Sigmoid colon (tissue), 7 donors: ENCODE data around the gene GLDC. TPM values are rescaled to one million over a fixed set of nuclear protein-coding genes. Genes with fewer than 3 reads are reported as not detected.

ENCODE experiments used
- DNase-seq: peaks from one replicate; pipeline ENCODE4 v3.0.0-alpha.2; 2019
- H3K27ac ChIP-seq, 4 donors: fragments of 200-600 bp; sonication (generic); one replicate each; pipeline ENCODE4 v1.5.1; 2016 to 2019; ENCODE audit warnings: mild to moderate bottlenecking in 1 of 4
- H3K27me3 ChIP-seq, 3 donors: fragments of 200-600 bp; sonication (generic); one replicate each; pipeline ENCODE4 v1.5.1; 2019; ENCODE audit warnings: mild to moderate bottlenecking in 1 of 3
- H3K36me3 ChIP-seq, 4 donors: fragments of 200-600 bp; sonication (generic); one replicate each; pipeline ENCODE4 v1.5.1; 2016 to 2019
- H3K4me1 ChIP-seq, 4 donors: fragments of 200-600 bp; sonication (generic); one replicate each; pipeline ENCODE4 v1.5.1; 2017 to 2019
- H3K4me3 ChIP-seq, 4 donors: fragments of 200-600 bp; sonication (generic); one replicate each; pipeline ENCODE4 v1.5.1; 2017 to 2019; ENCODE audit warnings: mild to moderate bottlenecking in 2 of 4, moderate library complexity in 1 of 4
- H3K9me3 ChIP-seq, 4 donors: fragments of 200-600 bp in 3 of 4; sonication (generic) in 3 of 4; one replicate each; pipeline versions ENCODE4 v1.5.1 to v1.6.1; 2013 to 2019
- EP300 ChIP-seq, 4 donors: sonication (generic); formaldehyde crosslinking; IDR thresholded peaks; one replicate each; pipeline ENCODE4 v1.6.1; 2017; ENCODE audit warnings: antibody characterized with exemption in 4 of 4
- POLR2A ChIP-seq, 2 donors: fragments of 450-650 bp; IDR thresholded peaks; one replicate each; pipeline ENCODE4 v1.6.1; 2016; ENCODE audit warnings: antibody characterized with exemption in 2 of 2, mild to moderate bottlenecking in 2 of 2, moderate library complexity in 2 of 2
- POLR2AphosphoS5 ChIP-seq, 4 donors: sonication (generic); formaldehyde crosslinking; IDR thresholded peaks; one replicate each; pipeline ENCODE4 v1.6.1; 2017; ENCODE audit warnings: antibody characterized with exemption in 4 of 4
- WGBS, 2 donors: extraction: QIAGEN DNeasy Blood & Tissue Kit; methylation state at CpG; one replicate each; pipeline ENCODE4 v1.1.7; 2013; 5-methylcytosine and 5-hydroxymethylcytosine counted together
- intact Hi-C: fragments of 100-400 bp; cut with DNase I; formaldehyde crosslinking; loops from one replicate; pipeline ENCODE4 v1.15.1; 2023
- polyA plus RNA-seq, 3 donors: library from polyadenylated mRNA; stranded (reverse); fragments of 200-250 nt; gene quantifications; one replicate each; pipeline ENCODE4 v1.2.3, GENCODE V29; 2013
- total RNA-seq, 4 donors: library from RNA; depleted of rRNA; stranded (reverse); fragments of >200 nt; gene quantifications; one replicate each; pipeline ENCODE4 v1.1.0, GENCODE V29; 2016
- TF ChIP-seq, protein P1 (sequence below), 4 experiments: fragments of 450-650 bp in 3 of 4; fragments of 200-600 bp in 1 of 4; IDR thresholded peaks; one replicate each; pipeline ENCODE4 v1.5.1; 2016 to 2019; ENCODE audit warnings: antibody characterized with exemption in 4 of 4, mild to moderate bottlenecking in 3 of 4, moderate library complexity in 2 of 4
- donor health status: healthy with polysubstance abuse.
- donor health status: Bipolar disorder and iron deficiency.
- donor health status: healthy.

GLDC gene
- total and polyA plus RNA-seq, 7 donors, result 0.51 to 1.8 (median 1.2) TPM; not detected in 4

GRCh38 chr9:6605202-6605601, 40.3 kb downstream of the GLDC start:
- Histone ChIP-seq H3K36me3 (no peaks in the 10 kb centered on the region), H3K27ac (no peak overlapping the region), H3K4me3 (no peak overlapping the region), H3K9me3 (no peaks in the 10 kb centered on the region), H3K4me1 (no peaks in the 10 kb centered on the region), H3K27me3 (no peaks in the 10 kb centered on the region)
- TF ChIP-seq POLR2A (IDR thresholded peaks at IDR 0.05), result no peak
- no peak for TF ChIP-seq POLR2AphosphoS5 (IDR thresholded peaks at IDR 0.05)
- whole genome bisulfite sequencing, 2 donors, result 72 to 74% methylated on average over 5 of the region's 5 CpGs
- no peak for DNase-seq
- intact Hi-C loops, result no loop called here

- Histone ChIP-seq H3K4me3 (no peak overlapping the region), H3K27ac (no peak overlapping the region), H3K27me3 (no peaks in the 10 kb centered on the region), H3K4me1 (no peaks in the 10 kb centered on the region), H3K9me3 (no peaks in the 10 kb centered on the region), H3K36me3 (no peaks in the 10 kb centered on the region)
- TF ChIP-seq EP300 (IDR thresholded peaks at IDR 0.05) (no peak), POLR2AphosphoS5 (IDR thresholded peaks at IDR 0.05) (no peak), POLR2A (IDR thresholded peaks at IDR 0.05) (no peak)
- TF ChIP-seq, protein P1, sequence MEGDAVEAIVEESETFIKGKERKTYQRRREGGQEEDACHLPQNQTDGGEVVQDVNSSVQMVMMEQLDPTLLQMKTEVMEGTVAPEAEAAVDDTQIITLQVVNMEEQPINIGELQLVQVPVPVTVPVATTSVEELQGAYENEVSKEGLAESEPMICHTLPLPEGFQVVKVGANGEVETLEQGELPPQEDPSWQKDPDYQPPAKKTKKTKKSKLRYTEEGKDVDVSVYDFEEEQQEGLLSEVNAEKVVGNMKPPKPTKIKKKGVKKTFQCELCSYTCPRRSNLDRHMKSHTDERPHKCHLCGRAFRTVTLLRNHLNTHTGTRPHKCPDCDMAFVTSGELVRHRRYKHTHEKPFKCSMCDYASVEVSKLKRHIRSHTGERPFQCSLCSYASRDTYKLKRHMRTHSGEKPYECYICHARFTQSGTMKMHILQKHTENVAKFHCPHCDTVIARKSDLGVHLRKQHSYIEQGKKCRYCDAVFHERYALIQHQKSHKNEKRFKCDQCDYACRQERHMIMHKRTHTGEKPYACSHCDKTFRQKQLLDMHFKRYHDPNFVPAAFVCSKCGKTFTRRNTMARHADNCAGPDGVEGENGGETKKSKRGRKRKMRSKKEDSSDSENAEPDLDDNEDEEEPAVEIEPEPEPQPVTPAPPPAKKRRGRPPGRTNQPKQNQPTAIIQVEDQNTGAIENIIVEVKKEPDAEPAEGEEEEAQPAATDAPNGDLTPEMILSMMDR (IDR thresholded peaks at IDR 0.05), result no peak
- no peak for DNase-seq
- intact Hi-C loops, result no loop called here
- 93 to 94% methylated on average over 4 of the region's 4 CpGs for WGBS, 2 donors
Measured at GRCh38 chr9:6600426-6600825, 45.1 kb downstream of the GLDC start.

- intact Hi-C loops, result no loop called here
- Histone ChIP-seq H3K27me3 (no peaks in the 10 kb centered on the region), H3K4me3 (no peak overlapping the region), H3K9me3 (no peaks in the 10 kb centered on the region), H3K36me3 (no peaks in the 10 kb centered on the region), H3K4me1 (no peaks in the 10 kb centered on the region), H3K27ac (no peak overlapping the region)
- no peak for DNase-seq
- WGBS, 2 donors, result 91 to 92% methylated on average over 5 of the region's 5 CpGs
- TF ChIP-seq POLR2A (IDR thresholded peaks at IDR 0.05) (no peak), EP300 (IDR thresholded peaks at IDR 0.05) (no peak), POLR2AphosphoS5 (IDR thresholded peaks at IDR 0.05) (no peak)
- TF ChIP-seq, protein P1 (IDR thresholded peaks at IDR 0.05), result no peak
Measured at GRCh38 chr9:6600006-6600405, 45.5 kb downstream of the GLDC start.

- TF ChIP-seq EP300 (IDR thresholded peaks at IDR 0.05), result no peak
- TF ChIP-seq, protein P1 (IDR thresholded peaks at IDR 0.05), result no peak
- no peak for TF ChIP-seq POLR2A (IDR thresholded peaks at IDR 0.05)
- no peak for TF ChIP-seq POLR2AphosphoS5 (IDR thresholded peaks at IDR 0.05)
- no peak overlapping the region for H3K4me3 ChIP-seq
- no peak for DNase-seq
- H3K27ac ChIP-seq, result no peak overlapping the region
- WGBS, 2 donors, result 70 to 82% methylated on average over 4 of the region's 4 CpGs
- no peaks in the 10 kb centered on the region for H3K9me3 ChIP-seq
- H3K36me3 ChIP-seq, result no peaks in the 10 kb centered on the region
- intact Hi-C loops, result loop anchor here (10.0 kb wide), 1 partner anchor 137 kb away; no protein-coding TSS in a partner anchor
- no peaks in the 10 kb centered on the region for H3K27me3 ChIP-seq
- H3K4me1 ChIP-seq, result no peaks in the 10 kb centered on the region
Measured at GRCh38 chr9:6598249-6598725, 47.2 kb downstream of the GLDC start.

DNA sequence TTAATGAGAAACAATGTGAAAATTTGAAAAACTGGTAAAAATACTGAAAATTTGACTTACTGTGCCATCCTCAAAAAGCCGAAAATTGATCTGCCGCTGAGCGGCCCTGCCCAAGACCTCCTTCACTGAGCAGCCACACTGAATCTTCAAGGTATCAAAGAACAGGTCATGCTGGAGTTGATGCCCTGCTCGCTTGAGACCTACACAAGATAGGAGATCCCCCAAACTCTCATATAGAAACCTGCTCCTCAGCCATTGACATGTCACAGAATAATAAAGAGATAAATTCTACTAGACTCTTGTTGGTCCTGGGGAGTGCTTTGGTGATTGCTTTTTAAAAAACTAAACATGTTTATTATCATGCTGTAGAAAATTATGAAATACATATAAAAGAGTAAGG, 52.7 kb downstream of the GLDC start:
- DNase-seq, result no peak
- Histone ChIP-seq H3K27me3 (no peaks in the 10 kb centered on the region), H3K4me1 (no peaks in the 10 kb centered on the region), H3K9me3 (no peaks in the 10 kb centered on the region), H3K4me3 (no peak overlapping the region), H3K27ac (no peak overlapping the region), H3K36me3 (no peaks in the 10 kb centered on the region)
- intact Hi-C loops, result loop anchor here (10.0 kb wide), 1 partner anchor 142 kb away; no protein-coding TSS in a partner anchor
- TF ChIP-seq, protein P1 (IDR thresholded peaks at IDR 0.05), result no peak
- no peak for TF ChIP-seq EP300 (IDR thresholded peaks at IDR 0.05)
- TF ChIP-seq POLR2A (IDR thresholded peaks at IDR 0.05), result no peak
- no peak for TF ChIP-seq POLR2AphosphoS5 (IDR thresholded peaks at IDR 0.05)
- 96% methylated on average over 4 of the region's 4 CpGs for WGBS, 2 donors
